Activated B cell treated with CpG ODN at 0.5 μM for 24 hours (primary cell): ENCODE measurements around the gene PALLD. TPM values are rescaled to one million over a fixed set of nuclear protein-coding genes. Genes with fewer than 3 reads are reported as not detected.

Experiments used
- ATAC-seq: fragments of 200-7000 bp; cut with Tn5 transposase; one replicate; pipeline ENCODE4 v1.10.0; 2021; ENCODE audit warnings: low read depth, mild to moderate bottlenecking, moderate library complexity
- CTCF ChIA-PET: fragments of 350-600 bp; sonication (Branson Sonifier 250); formaldehyde crosslinking; loops from one replicate; lab custom pipeline; 2021; ENCODE audit warnings: antibody characterized with exemption; lab: Charles Lee
- POLR2A ChIA-PET: fragments of 350-600 bp; sonication (Branson Sonifier 250); formaldehyde crosslinking; loops from one replicate; lab custom pipeline; 2021; ENCODE audit warnings: antibody characterized with exemption; lab: Charles Lee
- DNase-seq: peaks from one replicate; pipeline ENCODE4 v3.0.0; 2022
- H3K27ac Mint-ChIP-seq: one replicate; pipeline ENCODE4 v1.8.0; 2020; ENCODE audit warnings: mixed read lengths
- H3K27me3 Mint-ChIP-seq: one replicate; pipeline ENCODE4 v1.8.0; 2021; ENCODE audit warnings: mixed read lengths
- H3K36me3 Mint-ChIP-seq: one replicate; pipeline ENCODE4 v1.8.0; 2021; ENCODE audit warnings: low read depth, mixed read lengths
- H3K4me1 Mint-ChIP-seq: one replicate; pipeline ENCODE4 v1.8.0; 2021; ENCODE audit warnings: mixed read lengths
- H3K4me3 Mint-ChIP-seq: one replicate; pipeline ENCODE4 v1.8.0; 2020; ENCODE audit warnings: mild to moderate bottlenecking, mixed read lengths
- H3K9me3 Mint-ChIP-seq: one replicate; pipeline ENCODE4 v1.8.0; 2020; ENCODE audit warnings: mixed read lengths
- CTCF ChIP-seq: fragments of 200-600 bp; IDR thresholded peaks from one replicate; pipeline ENCODE4 v1.8.0; 2022; ENCODE audit warnings: antibody characterized with exemption, mild to moderate bottlenecking
- intact Hi-C: fragments of 100-400 bp; cut with micrococcal nuclease; formaldehyde crosslinking; loops from one replicate; pipeline ENCODE4 v1.15.1; 2024
- total RNA-seq: library from RNA; stranded (reverse); gene quantifications from 2 replicates; pipeline ENCODE4 v1.2.3, GENCODE V29; 2022

The PALLD gene
- total RNA-seq, 1 donor from 2014 or later, result 0.44 TPM

GRCh38 chr4:168794881-168795280, 298.0 kb downstream of the PALLD start:
- no peak overlapping the region for H3K4me3 Mint-ChIP-seq
- ATAC-seq, result no peak
- H3K4me1 Mint-ChIP-seq, result peaks cover 8% of the 10 kb centered on the region
- no peaks in the 10 kb centered on the region for H3K9me3 Mint-ChIP-seq
- no peaks in the 10 kb centered on the region for H3K36me3 Mint-ChIP-seq
- H3K27ac Mint-ChIP-seq, result no peak overlapping the region
- no peak for TF ChIP-seq CTCF
- H3K27me3 Mint-ChIP-seq, result no peaks in the 10 kb centered on the region
- intact Hi-C loops, result no loop called here
- no peak for DNase-seq
- CTCF ChIA-PET, result no interaction called here
- POLR2A ChIA-PET, result no interaction called here

GRCh38 chr4:168795346-168795745, 298.5 kb downstream of the PALLD start:
- no peak overlapping the region for H3K27ac Mint-ChIP-seq
- DNase-seq (no peak), ATAC-seq (no peak)
- no peaks in the 10 kb centered on the region for H3K9me3 Mint-ChIP-seq
- TF ChIP-seq CTCF, result no peak
- peaks cover 4% of the 10 kb centered on the region for H3K4me1 Mint-ChIP-seq
- H3K4me3 Mint-ChIP-seq, result no peak overlapping the region
- H3K36me3 Mint-ChIP-seq, result no peaks in the 10 kb centered on the region
- H3K27me3 Mint-ChIP-seq, result no peaks in the 10 kb centered on the region
- CTCF ChIA-PET, result no interaction called here
- intact Hi-C loops, result no loop called here
- POLR2A ChIA-PET, result no interaction called here

DNA sequence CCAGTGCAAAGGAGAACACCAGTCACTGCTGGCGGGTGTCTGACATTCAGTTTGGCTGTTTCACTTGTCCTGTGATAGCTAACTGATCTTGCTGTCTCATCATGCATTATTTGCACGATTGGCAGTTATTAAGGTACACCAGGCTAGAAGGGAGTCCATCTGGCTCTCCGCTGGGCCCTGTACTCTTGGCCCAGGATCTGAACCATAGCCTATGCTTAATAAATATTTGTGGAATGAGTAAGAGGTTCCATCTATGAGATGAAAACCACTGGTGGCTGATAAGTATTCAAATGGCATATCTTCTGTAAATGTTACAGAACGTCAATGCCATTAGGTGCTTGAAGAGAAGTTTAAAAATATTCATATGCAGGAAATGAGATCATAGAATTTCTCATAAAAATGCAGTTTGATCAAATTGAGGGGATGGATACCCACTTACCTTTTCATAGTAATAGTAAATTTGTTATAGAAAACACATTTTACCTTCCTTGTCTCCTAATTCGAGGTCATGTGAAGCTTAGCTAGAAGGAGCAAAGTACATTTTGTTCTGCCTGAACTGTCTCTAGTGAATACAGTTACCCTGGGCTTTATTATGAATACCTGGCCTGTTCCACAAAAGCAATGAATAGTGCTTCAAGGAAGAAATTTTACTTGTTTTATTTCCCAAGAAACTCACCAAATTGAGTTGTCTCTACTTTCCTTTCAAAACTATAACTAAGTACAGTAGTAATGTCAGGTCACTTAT, 299.7 kb downstream of the PALLD start:
- CTCF ChIA-PET, result no interaction called here
- peaks cover 3% of the 10 kb centered on the region for H3K27me3 Mint-ChIP-seq
- H3K4me3 Mint-ChIP-seq, result no peak overlapping the region
- H3K36me3 Mint-ChIP-seq, result no peaks in the 10 kb centered on the region
- H3K27ac Mint-ChIP-seq, result no peak overlapping the region
- TF ChIP-seq CTCF, result no peak
- POLR2A ChIA-PET, result no interaction called here
- DNase-seq (no peak), ATAC-seq (no peak)
- intact Hi-C loops, result no loop called here
- no peaks in the 10 kb centered on the region for H3K9me3 Mint-ChIP-seq
- no peaks in the 10 kb centered on the region for H3K4me1 Mint-ChIP-seq

GRCh38 chr4:168797194-168797593, 300.3 kb downstream of the PALLD start:
- no peak for ATAC-seq
- Mint-ChIP-seq H3K4me1 (no peaks in the 10 kb centered on the region), H3K27ac (no peak overlapping the region), H3K27me3 (peaks cover 5% of the 10 kb centered on the region), H3K9me3 (peaks cover 3% of the 10 kb centered on the region), H3K4me3 (no peak overlapping the region), H3K36me3 (no peaks in the 10 kb centered on the region)
- intact Hi-C loops, result no loop called here
- no peak for DNase-seq
- no peak for TF ChIP-seq CTCF
- CTCF ChIA-PET, result no interaction called here
- POLR2A ChIA-PET, result no interaction called here

DNA sequence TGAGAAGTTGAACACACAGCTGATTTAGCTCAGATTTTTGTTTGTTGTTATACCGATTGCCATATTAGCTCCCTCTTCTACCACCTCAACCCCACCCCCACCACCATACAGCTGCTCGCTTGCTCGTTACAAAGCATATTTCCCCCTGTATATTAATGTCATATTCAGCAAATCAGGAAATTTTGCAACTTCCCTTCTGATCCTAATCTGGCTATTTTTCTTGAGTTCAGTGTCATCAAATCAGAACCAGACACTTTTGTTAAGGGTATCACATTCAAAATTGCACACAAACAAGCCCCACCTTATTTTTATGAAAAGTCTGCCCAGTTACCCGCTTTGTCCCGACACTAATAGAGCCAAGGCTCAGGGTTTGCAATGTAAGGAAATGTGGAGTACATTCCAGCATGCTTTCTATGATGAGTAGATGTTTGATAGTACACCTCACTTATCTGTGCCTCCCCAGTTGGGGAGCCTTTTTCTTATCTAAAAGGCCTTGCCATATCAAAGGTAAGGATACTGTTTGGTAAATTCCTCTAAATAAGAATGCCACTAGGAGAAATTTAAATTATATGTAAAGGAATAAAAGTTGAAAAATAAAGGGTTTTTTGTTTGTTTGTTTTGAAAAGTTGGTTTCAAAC, 301.0 kb downstream of the PALLD start:
- Mint-ChIP-seq H3K27ac (no peak overlapping the region), H3K4me3 (no peak overlapping the region), H3K27me3 (peaks cover 5% of the 10 kb centered on the region), H3K4me1 (no peaks in the 10 kb centered on the region), H3K36me3 (no peaks in the 10 kb centered on the region), H3K9me3 (peaks cover 4% of the 10 kb centered on the region)
- ATAC-seq (no peak), DNase-seq (no peak)
- TF ChIP-seq CTCF, result no peak
- intact Hi-C loops, result no loop called here
- POLR2A ChIA-PET, result no interaction called here
- CTCF ChIA-PET, result no interaction called here
